ENCODE results near the gene SNRNP25.
A peak's percentile ranks its signal among the peaks of the same experiment; 100 is the strongest.
"Not testable (repeated sequence)": the region's sequence is repeated elsewhere in the genome, so short reads cannot be mapped to it uniquely, and the experiment has no call there.

Gene SNRNP25

GRCh38 chr16:53346-54236, at the start of gene SNRNP25, which contains the start of gene POLR3K:
Gene SNRNP25 (plus strand): TSS chr16:53828. CDS start chr16:54017, 189 bp downstream.
Gene POLR3K (minus strand): TSS chr16:53608. CDS start chr16:53586, 22 bp downstream.
- peak; percentile 86 to 99 for DNase-seq

DNA sequence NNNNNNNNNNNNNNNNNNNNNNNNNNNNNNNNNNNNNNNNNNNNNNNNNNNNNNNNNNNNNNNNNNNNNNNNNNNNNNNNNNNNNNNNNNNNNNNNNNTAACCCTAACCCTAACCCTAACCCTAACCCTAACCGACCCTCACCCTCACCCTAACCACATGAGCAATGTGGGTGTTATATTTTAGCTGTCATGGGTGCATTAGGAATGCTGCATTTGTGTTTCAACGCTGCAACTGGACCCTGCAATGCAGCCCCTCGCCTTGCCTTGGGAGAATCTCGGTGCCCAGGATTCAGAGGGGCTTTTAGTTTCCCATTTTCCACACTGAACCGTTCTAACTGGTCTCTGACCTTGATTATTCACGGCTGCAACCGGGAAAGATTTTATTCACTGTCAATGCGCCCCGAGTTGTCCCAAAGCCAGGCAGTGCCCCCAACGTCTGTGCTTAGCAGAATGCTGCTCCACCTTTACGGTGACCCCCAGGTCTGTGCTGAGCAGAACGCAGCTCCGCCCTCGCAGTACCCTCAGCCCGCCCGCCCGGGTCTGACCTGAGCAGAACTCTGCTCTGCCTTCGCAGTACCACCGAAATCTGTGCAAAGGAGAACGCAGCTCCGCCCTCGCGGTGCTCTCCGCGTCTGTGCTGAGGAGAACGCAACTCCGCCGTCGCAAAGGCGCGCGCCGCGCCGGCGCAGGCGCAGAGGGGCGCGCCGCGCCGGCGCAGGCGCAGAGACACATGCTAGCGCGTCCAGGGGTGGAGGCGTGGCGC, 43.5 kb upstream of the SNRNP25 start:
- no peak for DNase-seq

GRCh38 chr16:10772-11171, 42.9 kb upstream of the SNRNP25 start:
- DNase-seq: peak; percentile 6 to 72

- not testable (repeated sequence) for DNase-seq
These were observed 36.4 kb upstream of the SNRNP25 start for GRCh38 chr16:17062-17765.

DNA sequence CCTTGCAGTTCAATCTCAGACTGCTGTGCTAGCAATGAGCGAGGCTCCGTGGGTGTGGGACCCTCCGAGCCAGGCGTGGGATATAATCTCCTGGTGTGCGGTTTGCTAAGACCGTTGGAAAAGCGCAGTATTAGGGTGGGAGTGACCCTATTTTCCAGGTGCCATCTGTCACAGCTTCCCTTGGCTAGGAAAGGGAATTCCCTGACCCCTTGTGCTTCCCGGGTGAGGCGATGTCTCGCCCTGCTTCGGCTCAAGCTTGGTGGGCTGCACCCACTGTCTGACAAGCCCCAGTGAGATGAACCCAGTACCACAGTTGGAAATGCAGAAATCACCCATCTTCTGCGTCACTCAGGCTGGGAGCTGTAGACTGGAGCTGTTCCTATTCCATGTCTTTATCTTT, 32.7 kb upstream of the SNRNP25 start:
- not testable (repeated sequence) for DNase-seq

DNA sequence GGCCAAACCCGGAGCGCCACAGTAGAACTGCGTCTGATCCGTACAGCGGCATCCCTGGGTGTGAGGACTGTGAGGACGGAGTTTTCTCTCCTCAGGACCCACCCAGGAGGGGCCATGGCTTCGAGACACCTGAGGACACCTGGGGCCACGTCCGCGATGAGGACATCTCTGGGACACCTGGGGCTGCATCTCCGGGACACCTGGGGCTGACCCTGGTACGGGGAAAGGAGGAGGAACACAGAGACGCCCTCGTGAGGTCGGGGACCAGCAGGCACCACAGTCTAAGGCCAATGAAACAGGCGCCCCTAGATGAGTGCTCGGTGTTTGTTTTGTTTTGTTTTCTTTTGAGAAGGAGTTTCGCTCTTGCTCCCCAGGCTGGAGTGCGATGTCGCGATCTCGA, 29.5 kb upstream of the SNRNP25 start:
- not testable (repeated sequence) for DNase-seq

GRCh38 chr16:25926-26348, 27.7 kb upstream of the SNRNP25 start:
- not testable (repeated sequence) for DNase-seq

DNA sequence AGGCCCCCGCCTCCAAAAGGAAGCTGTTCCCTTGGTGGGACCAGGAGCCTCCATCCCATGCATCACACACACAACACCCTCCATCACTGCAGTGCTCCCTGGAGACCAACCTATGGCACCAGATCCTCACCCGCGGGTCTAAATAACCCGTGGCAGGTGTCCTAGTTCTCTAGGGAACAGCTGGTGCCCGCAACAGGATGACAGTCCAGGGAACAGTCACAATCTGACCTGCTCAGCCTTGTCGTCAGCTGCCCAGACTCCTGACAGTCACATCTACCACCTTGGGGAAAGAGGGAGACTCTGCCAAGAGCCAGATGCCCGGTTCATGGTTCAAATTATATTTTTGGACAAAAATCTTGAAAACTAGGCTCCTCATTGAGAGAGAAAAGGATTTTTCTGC, 23.0 kb upstream of the SNRNP25 start:
- not testable (repeated sequence) for DNase-seq

GRCh38 chr16:33154-33876, 20.3 kb upstream of the SNRNP25 start:
- not testable (repeated sequence) for DNase-seq

DNA sequence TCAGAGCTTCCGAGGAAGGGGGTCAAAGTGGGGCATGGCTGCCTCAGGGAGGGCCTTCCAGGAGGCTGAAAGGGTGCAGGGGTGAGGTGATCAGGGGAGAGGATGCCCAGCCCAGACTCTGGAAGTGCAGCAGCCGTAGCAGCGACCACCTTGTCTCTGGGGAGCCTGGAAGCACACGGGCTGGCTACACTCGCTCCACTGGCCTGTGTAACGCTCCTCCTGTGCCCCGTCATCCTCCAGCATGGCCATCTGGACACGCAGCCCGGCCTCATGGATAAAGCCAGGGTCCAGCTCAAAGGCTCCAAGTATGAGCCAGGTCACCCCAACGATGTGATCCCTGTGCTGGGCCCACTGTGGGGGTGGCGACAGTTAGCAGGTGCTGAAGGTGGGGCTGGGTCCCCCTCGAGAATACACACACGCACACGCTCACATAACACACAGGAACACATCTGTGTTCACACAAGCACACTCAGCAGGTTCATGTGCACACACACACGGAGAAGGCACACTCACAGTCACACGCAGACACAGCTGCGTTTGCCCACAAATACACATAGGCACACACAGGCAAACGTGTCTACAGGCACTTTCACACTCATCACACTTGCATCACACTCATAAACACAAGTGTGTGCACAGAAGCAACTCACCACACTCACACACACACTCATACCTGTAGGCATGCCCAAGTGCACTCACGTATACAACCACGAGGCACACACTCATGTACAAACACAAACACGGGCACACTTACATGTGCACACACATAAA, 19.6 kb upstream of the SNRNP25 start:
- DNase-seq: no peak

- no peak for DNase-seq
These were observed 19.0 kb upstream of the SNRNP25 start for GRCh38 chr16:34648-34987.

DNA sequence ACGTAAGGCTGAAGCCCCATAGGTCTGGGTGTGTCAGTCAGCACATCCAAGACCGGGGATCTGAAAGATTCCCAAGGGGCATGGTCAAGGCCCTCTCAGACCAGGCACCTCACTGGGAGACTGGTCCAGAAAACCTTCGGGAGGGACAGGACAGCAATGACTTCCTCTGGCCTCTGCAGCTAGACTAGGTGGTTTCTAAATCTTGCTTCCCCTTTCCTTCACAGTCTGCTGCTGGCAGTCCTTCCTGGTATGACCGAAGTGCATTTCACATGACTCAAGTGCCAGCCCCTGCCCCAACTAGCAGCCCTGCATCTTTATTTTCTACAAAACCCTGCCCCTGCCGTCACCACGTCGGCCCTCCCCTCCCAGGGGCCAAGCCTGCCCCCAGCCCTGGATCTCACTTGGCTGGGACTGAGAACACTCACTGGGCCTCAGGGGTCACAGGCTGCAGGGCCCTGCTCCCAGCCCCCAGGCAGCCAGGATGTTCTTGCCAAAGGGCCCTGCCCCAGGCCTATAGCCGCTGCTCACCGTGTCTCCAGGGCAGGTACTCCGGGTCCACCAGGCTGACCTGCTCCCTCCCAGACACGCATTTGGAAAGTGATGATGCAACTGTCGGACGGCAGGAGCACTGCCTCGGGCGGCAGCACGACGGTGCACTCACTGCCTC, 18.5 kb upstream of the SNRNP25 start:
- DNase-seq: no peak

DNA sequence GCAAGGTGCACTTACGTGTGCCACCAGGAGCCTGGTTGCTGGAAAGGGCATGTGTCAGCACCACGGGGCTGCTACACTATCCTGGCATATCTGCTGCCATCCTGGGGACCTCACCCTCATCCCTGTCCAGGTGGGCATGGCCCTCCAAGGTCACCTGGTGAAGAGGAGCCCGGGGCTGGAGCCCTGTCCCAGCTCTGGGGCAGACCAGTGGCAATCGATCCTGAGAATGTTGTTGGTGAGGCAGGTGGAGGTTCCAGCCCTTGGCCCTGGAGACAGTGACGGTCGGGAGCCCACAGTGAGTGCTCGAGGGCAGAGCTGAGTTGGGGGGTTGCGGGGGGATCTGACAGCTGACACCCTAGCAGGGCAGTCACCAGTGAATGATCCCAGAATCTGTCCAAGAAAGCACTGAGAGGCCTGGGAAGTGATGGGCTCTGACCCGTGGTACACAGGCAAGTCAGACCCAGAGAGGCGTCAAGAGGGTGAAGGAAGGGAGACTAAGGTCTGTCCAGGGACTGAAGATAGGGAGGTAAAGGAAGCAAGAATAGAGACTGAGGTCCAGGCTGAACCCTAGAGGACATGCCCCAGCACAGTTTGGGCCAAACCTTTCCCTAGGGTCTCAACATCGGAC, 17.8 kb upstream of the SNRNP25 start:
- no peak for DNase-seq

DNA sequence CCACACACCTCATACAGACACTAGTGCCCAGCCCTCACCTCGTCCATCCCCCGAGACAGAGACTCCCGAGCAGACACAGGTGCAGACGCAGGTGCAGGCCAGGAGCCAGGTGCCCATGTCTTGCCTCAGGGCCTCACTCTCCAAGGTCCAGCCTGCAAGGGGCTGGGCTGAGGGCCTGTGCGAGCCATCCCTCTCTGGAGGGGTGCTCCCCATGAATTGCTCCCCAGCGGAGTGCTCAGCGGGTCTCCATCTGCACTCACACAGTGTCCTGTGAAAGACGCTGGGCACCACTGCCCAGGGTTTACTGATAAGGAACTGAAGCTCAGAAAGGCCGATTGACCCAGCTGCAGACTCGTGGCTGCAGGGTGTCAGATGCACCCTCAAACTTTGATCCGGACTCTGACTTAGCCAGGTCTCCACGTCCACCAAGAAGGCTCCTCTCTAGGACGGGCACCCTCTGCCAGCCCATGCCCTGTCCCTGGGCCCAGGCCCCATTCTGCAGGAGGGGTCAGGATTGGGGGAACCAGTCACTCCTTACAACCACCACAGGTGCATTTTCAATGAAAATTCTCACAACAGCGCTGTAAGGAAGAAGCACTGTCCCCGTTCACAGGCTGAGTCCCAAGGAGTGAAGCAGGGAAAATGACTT, 17.2 kb upstream of the SNRNP25 start:
- no peak for DNase-seq

- DNase-seq: no peak
These were observed 16.1 kb upstream of the SNRNP25 start for GRCh38 chr16:37511-37910.

DNA sequence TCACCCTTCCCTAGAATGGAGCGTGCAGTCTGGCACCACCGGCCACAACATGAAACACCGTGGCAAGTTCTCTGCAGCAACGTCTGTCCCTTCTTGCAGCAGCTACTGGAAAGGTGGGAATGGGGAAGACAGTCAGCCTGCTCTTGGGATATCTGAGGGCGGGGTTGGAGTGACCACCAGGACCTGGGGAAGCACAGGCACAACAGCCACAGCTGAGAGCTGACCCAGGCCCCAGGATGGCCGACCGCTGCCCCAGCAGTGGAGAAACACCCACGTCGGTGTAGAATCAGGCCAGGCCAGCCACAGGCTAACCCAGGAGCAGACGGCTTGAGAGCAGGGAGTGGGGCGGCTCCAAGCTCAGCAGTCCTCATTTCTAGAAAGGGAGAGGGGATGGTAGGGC, 15.4 kb upstream of the SNRNP25 start:
- DNase-seq: not testable (repeated sequence)

DNA sequence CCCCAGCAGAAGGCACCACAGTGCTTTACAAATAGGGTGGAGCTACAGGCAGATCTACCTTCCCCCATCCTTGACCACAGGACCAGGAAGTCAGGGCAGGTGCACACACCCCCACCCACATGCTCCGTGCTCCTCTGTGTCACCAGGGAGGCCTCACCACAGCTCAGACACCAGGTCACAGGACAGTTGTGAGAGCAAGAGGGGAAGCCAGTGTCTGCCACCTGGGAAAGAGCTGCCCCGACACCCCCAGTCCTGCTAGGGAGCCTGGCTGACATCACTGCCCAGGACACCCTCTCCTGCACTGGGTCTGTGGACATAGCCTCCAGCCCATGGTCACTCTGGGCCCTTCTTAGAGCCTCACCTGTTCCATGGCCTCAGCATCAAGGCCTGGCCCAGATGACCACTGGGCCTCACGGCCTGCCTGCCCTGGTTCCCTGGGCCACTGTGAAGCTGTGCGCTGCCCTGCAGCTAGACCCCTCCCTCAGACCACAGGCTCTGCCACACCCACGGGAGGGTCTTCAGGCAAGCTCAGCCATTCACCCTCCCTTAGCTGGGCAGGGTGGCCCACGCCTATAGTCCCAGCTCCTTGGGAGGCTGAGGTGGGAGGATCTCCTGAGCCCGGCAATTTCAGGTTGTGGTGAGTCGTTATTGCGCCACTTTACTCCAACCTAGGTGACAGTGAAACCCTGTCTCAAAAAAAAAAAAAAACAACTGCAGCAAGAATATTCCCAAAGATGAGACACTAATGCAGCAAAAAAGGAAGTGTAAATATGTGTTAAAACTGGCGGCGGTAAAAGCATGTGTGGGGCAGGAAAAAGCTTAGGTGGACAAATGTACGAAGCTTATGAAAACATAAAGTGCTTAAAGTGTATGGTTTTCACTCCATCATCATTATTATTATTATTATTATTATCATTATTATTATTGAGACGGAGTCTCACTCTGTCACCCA, 14.4 kb upstream of the SNRNP25 start:
- DNase-seq: no peak

- no peak for DNase-seq
These were observed 12.1 kb upstream of the SNRNP25 start for GRCh38 chr16:41439-42068.
